ENCODE results near the gene MTA3. TPM values are rescaled to one million over a fixed set of nuclear protein-coding genes. Genes with fewer than 3 reads are reported as not detected.
"Not testable (repeated sequence)": the region's sequence is repeated elsewhere in the genome, so short reads cannot be mapped to it uniquely, and the experiment has no call there.

MTA3 gene
- total RNA-seq, 1 experiment from 2014 or later: 21.0 TPM

DNA sequence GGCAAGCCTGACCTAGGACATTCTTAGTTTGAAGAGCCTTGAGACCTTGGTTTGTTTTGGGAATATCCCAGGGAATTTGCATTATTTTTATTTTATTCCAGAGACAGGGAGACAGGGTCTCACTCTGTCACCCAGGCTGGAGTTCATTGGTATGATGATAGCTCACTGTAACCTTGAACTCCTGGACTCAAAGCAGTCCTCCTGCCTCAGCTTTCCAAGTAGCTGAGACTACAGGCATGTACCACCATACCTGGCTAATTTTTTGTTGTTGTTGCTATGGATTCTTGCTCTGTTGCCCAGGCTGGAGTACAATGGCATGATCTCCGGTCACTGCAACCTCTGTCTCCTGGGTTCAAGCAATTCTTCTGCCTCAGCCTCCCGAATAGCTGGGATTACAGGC, 4.8 kb downstream of the MTA3 start:
- Histone ChIP-seq H3K4me1 (replicated peaks) (peaks cover 10% of the 10 kb centered on the region), H3K9me3 (replicated peaks) (no peaks in the 10 kb centered on the region), H3K36me3 (peaks cover 29% of the 10 kb centered on the region), H3K27me3 (replicated peaks) (no peaks in the 10 kb centered on the region), H3K27ac (no peak overlapping the region), H3K4me3 (no peak overlapping the region)
- no peak for DNase-seq (ENCODE audit: low read depth in 1 of 2, low spot score in 2 of 2)

DNA sequence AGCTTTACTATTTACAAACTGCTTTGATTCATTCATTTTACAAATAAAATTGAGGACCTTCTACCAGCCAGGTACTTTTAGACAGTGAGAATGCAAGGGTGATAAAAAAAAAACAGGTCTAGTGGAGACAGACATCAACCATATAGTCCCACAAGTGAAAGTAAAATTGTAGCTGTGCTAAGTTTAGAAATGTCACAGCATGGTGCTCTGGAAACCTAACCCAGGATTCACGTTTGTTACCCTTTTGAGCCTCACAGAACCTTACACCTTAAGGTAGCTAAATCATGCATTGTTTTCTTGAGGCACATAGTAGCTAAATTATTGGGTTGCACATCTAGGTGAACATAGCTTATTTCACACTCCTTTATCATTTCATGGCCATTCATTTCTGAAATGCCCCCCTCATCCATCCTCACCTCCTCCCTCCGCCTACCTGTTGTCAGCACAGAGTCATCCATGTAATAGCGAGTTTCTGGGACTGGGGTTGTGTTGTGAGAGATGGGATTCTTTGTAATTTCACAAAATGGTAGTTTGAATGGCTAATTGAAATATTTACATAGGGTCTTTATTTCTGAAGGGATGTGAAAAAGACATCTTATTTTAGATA, 7.1 kb downstream of the MTA3 start:
- Histone ChIP-seq H3K9me3 (replicated peaks) (no peaks in the 10 kb centered on the region), H3K36me3 (peaks cover 41% of the 10 kb centered on the region), H3K4me3 (no peak overlapping the region), H3K27me3 (replicated peaks) (no peaks in the 10 kb centered on the region), H3K27ac (no peak overlapping the region), H3K4me1 (replicated peaks) (no peaks in the 10 kb centered on the region)
- DNase-seq (ENCODE audit: low read depth in 1 of 2, low spot score in 2 of 2): no peak

DNA sequence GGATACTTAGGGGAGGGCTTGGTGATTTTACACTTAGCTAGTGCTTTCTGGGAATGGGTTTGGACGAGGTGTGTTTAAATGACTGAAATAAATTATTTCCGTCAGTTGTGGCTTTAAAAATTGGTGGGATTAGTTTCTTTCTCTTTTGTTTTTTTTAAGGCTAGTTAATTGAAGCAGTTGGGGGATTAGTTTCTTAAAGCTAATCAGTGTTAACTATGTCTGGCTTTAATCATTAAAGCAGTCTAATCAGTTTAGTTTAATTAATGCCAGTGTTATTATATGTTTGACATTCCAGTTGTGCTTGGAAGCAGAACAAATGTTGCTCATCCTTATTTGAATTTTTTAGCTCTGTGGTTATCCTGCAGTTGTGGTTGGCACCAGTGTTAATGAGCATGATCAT, 10.2 kb downstream of the MTA3 start:
- no peak overlapping the region for H3K27ac ChIP-seq
- H3K27me3 ChIP-seq (replicated peaks): no peaks in the 10 kb centered on the region
- H3K4me3 ChIP-seq: no peak overlapping the region
- H3K4me1 ChIP-seq (replicated peaks): no peaks in the 10 kb centered on the region
- DNase-seq (ENCODE audit: low read depth in 1 of 2, low spot score in 2 of 2): no peak
- H3K9me3 ChIP-seq (replicated peaks): no peaks in the 10 kb centered on the region
- peaks cover 48% of the 10 kb centered on the region for H3K36me3 ChIP-seq

DNA sequence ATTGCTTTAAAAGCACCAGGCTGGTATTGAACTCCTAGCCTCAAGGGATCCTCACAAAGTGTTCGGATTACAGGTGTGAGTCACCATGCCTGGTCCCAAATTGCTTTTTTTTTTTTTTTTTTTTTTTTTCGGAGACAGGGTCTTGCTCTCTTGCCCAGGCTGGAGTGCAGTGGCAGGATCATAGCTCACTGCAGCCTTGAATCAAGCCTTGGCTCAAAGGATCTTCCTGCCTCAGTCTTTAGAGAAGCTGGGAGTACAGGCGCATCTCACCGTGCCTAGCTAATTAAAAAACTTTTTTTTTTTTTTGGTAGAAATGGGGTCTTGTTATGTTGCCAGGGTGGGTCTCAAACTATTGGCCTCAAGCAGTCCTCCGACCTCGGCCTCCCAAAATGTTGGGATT, 12.8 kb downstream of the MTA3 start:
- no peaks in the 10 kb centered on the region for H3K4me1 ChIP-seq (replicated peaks)
- peaks cover 31% of the 10 kb centered on the region for H3K36me3 ChIP-seq
- H3K27me3 ChIP-seq (replicated peaks): no peaks in the 10 kb centered on the region
- no peak for DNase-seq (ENCODE audit: low read depth in 1 of 2, low spot score in 2 of 2)
- no peak overlapping the region for H3K4me3 ChIP-seq
- no peak overlapping the region for H3K27ac ChIP-seq
- H3K9me3 ChIP-seq (replicated peaks): no peaks in the 10 kb centered on the region

DNA sequence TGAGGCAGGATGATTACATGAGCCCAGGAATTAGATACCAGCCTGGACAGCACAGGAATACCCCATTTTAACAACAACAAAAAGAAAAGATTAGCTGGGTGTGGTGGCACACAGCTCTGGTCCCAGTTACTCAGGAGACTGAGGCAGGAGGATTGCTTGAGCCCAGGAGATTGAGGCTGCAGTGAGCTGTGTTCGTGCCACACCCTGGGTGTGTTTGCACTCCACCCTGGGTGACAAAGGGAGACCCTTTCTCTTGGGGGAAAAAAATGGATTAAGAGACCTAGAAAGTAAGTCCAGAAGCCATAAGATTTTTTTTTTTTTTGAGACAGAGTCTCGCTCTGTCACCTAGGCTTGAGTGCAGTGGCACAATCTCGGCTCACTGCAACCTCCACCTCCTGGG, 16.2 kb downstream of the MTA3 start:
- not testable (repeated sequence) for H3K9me3 ChIP-seq (replicated peaks); H3K4me3 ChIP-seq

DNA sequence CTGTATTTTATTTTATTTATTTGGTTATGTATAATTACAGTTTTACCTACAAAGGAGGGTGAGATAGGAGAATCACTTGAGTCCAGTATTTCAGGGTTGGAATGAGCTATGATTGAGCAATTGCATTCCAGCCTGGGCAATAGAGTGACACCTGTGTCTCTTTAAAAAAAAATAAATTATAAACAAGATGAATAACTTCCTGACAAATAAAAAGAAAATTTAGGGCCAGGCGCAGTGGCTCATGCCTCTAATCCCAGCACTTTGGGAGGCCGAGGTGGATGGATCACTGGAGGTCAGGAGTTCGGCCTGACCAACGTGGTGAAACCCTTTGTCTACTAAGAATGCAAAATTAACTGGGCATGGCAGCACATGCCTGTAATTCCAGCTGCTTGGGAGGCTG, 17.3 kb downstream of the MTA3 start:
- Histone ChIP-seq H3K27me3 (replicated peaks) (no peaks in the 10 kb centered on the region), H3K9me3 (replicated peaks) (no peaks in the 10 kb centered on the region), H3K36me3 (peaks cover 12% of the 10 kb centered on the region), H3K4me1 (replicated peaks) (no peaks in the 10 kb centered on the region), H3K27ac (no peak overlapping the region), H3K4me3 (no peak overlapping the region)
- no peak for DNase-seq (ENCODE audit: low read depth in 1 of 2, low spot score in 2 of 2)

More for the DNA sequence above, 16.2 kb downstream of the MTA3 start:
- not testable (repeated sequence) for H3K4me1 ChIP-seq (replicated peaks); H3K27me3 ChIP-seq (replicated peaks); DNase-seq (ENCODE audit: low read depth in 1 of 2, low spot score in 2 of 2); H3K27ac ChIP-seq
- peaks cover 21% of the 10 kb centered on the region for H3K36me3 ChIP-seq

DNA sequence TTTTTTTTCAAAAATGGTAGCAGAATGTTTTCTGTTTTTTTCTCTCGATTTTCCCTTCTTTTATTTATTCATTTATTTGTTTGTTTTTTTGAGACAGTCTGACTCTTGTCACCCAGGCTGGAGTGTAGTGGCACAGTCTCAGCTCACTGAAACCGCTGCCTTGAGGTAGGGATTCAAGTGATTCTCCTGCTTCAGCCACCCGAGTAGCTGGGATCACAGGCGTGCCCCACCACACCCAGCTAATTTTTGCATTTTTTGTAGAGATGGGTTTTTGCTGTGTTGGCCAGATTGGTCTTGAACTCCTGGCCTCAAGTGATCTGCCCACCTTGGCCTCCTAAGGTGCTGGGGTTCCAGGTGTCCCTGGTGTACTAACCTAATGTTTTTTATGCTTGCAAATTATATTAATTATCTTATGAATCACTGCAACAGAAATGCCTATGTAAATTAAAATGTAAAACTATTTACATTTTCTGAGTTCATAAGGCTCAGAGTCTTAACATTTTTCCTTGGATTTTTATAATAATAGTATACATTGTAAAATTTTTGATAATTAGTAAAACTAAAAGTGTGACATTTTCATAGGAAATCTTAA, 19.2 kb downstream of the MTA3 start:
- Histone ChIP-seq H3K4me1 (replicated peaks) (no peaks in the 10 kb centered on the region), H3K27ac (no peak overlapping the region), H3K9me3 (replicated peaks) (no peaks in the 10 kb centered on the region), H3K36me3 (peaks cover 5% of the 10 kb centered on the region; the same call in 1 of the 2 replicates), H3K4me3 (no peak overlapping the region), H3K27me3 (replicated peaks) (no peaks in the 10 kb centered on the region)
- no peak for DNase-seq (ENCODE audit: low read depth in 1 of 2, low spot score in 2 of 2)

DNA sequence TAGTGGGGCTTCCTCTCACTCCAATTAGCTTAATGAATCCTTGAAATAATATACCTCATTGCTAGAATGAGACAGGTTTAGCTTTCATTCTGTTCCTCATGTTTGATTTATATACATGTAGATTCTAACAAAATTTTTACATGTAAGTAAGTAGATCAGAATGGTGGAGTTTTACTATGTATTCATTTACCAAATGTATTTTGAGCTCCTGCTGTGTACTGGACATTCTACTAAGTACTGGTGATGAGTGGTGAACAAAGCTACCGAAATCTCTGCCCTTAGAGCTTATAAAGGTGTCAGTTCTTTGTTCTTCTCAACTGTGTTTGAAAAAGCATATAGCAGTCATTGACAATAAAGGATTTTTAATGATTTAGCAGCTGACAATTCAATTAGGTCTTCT, 19.7 kb downstream of the MTA3 start:
- H3K27me3 ChIP-seq (replicated peaks): no peaks in the 10 kb centered on the region
- no peaks in the 10 kb centered on the region for H3K9me3 ChIP-seq (replicated peaks)
- H3K27ac ChIP-seq: no peak overlapping the region
- peaks cover 4% of the 10 kb centered on the region; the same call in 1 of the 2 replicates for H3K36me3 ChIP-seq
- no peaks in the 10 kb centered on the region for H3K4me1 ChIP-seq (replicated peaks)
- no peak overlapping the region for H3K4me3 ChIP-seq
- DNase-seq (ENCODE audit: low read depth in 1 of 2, low spot score in 2 of 2): no peak

DNA sequence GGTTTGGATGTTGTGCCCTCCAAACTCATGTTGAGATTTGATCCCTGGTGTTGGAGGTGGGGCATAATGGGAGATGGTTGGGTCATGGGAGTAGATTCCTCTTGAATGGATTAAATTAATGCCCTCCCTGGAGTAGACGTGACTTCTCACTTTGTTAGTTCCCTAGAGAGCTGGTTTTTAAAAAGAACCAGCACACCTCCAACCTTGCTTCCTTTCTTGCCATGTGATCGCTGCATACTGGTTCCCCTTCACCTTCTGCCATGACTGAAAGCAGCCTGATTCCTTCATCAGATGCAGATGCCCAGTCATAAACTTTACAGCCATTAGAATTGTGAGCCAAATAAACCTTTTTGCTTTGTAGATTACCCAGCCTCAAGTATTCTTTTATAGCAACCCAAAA, 21.7 kb downstream of the MTA3 start:
- H3K4me1 ChIP-seq (replicated peaks): no peaks in the 10 kb centered on the region
- no peak overlapping the region for H3K4me3 ChIP-seq
- DNase-seq (ENCODE audit: low read depth in 1 of 2, low spot score in 2 of 2): no peak
- 0 out of 2 replicates have a peak, but pooled peaks cover 3% of the 10 kb centered on the region for H3K36me3 ChIP-seq
- no peaks in the 10 kb centered on the region for H3K9me3 ChIP-seq (replicated peaks)
- H3K27me3 ChIP-seq (replicated peaks): no peaks in the 10 kb centered on the region
- no peak overlapping the region for H3K27ac ChIP-seq

DNA sequence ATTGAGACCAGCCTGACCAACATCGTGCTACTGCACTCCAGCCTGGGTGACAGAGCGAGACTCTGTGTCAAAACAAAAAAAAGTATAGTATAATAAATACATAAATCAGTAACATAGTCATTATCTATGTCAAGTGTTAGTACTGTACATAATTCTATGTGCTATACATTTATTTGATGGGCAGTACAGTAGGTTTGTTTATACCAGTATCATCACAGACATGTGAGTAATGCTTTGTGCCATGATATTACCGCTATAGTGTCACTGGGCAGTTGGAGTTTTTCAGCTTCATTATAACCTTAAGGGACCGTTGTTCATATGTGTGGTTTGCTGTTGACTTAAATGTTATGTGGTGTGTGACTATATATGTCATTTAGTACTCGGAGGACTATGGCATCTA, 24.9 kb downstream of the MTA3 start:
- H3K4me3 ChIP-seq: no peak overlapping the region
- DNase-seq (ENCODE audit: low read depth in 1 of 2, low spot score in 2 of 2): no peak
- H3K36me3 ChIP-seq: no peaks in the 10 kb centered on the region

DNA sequence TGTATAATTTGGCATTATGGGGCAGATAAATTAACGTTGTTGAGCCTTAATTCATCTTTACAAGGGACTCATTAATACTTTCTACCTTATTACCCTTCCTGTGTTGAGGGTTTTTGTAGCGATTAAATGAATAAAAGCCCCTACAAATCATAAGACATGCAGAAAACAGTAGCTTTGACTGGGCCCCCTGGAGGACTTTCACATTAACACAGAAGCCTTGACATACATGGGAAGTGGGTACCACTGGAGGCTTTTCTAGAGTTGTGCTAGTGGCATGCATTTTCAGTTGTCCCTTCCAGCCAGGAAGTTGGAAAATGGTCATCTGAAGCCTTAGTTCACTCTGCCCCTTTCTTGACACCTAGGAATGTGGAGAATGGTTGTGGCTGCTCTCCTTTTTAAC, 30.2 kb downstream of the MTA3 start:
- Histone ChIP-seq H3K4me1 (replicated peaks) (no peaks in the 10 kb centered on the region), H3K27ac (no peak overlapping the region), H3K9me3 (replicated peaks) (no peaks in the 10 kb centered on the region), H3K4me3 (no peak overlapping the region), H3K27me3 (replicated peaks) (no peaks in the 10 kb centered on the region), H3K36me3 (no peaks in the 10 kb centered on the region)
- no peak for DNase-seq (ENCODE audit: low read depth in 1 of 2, low spot score in 2 of 2)

More for the DNA sequence above, 24.9 kb downstream of the MTA3 start:
- Histone ChIP-seq H3K27me3 (replicated peaks) (no peaks in the 10 kb centered on the region), H3K4me1 (replicated peaks) (no peaks in the 10 kb centered on the region), H3K9me3 (replicated peaks) (no peaks in the 10 kb centered on the region), H3K27ac (no peak overlapping the region)

DNA sequence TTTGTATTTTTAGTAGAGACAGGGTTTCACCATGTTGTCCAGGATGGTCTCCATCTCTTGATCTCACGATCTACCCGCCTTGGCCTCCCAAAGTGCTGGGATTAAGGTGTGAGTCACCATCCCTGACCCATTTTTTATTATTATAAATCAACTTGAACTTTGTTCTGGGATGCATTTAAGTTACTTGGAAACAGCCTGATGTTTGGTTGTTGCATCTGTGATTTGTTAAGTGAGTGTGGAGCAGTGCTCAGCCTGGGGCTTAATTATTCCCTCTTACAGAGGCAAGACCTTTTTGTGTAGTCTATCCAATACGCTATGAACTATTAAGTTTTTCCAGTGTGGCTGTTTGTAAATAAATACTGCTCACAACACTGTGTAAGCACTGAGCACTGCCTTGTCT, 32.6 kb downstream of the MTA3 start:
- H3K27me3 ChIP-seq (replicated peaks): no peaks in the 10 kb centered on the region
- H3K4me1 ChIP-seq (replicated peaks): no peaks in the 10 kb centered on the region
- no peak for DNase-seq (ENCODE audit: low read depth in 1 of 2, low spot score in 2 of 2)
- H3K36me3 ChIP-seq: no peaks in the 10 kb centered on the region
- H3K9me3 ChIP-seq (replicated peaks): no peaks in the 10 kb centered on the region
- H3K4me3 ChIP-seq: no peak overlapping the region
- no peak overlapping the region for H3K27ac ChIP-seq

DNA sequence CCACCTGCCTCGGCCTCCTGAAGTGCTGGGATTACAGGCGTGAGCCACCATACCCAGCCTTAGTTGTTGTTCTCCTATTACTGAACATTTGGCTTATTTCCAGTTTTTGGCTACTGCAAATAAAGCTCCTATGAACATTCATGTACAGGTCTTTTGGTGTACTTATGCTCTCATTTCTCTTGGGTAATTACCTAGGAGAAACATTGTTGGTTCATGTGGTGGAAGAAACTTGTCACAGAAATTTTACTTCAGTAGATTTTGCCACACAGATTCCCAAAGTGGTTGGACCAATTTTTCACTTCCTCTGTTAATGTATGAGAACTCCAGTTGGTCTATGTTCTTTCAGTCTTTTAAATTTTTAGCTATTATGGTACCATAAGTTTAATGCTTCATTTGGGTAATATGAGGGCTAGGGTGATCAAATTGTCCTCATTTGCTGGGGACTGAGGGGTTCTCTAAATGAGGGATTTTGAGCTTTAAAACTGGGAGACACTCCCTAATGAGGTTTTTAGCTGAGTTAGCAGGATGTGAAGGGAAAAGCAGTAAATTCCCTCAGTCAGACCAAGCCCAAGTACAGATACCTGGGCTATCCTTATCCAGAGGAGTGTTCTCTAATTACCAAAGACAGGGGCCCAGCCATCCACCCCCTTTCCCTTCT, 33.9 kb downstream of the MTA3 start:
- H3K36me3 ChIP-seq: no peaks in the 10 kb centered on the region
- no peak overlapping the region for H3K4me3 ChIP-seq
- no peaks in the 10 kb centered on the region for H3K27me3 ChIP-seq (replicated peaks)
- no peaks in the 10 kb centered on the region for H3K9me3 ChIP-seq (replicated peaks)
- no peak for DNase-seq (ENCODE audit: low read depth in 1 of 2, low spot score in 2 of 2)
- H3K27ac ChIP-seq: no peak overlapping the region
- no peaks in the 10 kb centered on the region for H3K4me1 ChIP-seq (replicated peaks)

DNA sequence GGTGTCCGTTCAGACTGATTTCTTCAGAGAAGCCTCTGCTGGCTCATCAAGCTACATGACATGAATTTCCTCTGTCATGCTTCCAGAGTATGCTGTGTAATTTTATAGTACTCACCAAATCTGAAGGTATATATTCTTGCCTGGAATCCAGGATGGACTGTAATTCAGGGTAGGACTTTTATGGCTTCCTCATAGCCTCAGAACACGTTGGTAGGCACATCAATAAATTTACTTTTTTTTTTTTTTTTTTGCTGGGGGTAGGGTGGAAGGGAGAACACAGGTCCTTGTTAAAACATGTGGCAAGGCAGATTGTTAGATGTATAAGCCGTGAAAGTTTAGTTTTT, 34.4 kb downstream of the MTA3 start:
- no peaks in the 10 kb centered on the region for H3K4me1 ChIP-seq (replicated peaks)
- no peak for DNase-seq (ENCODE audit: low read depth in 1 of 2, low spot score in 2 of 2)
- no peak overlapping the region for H3K4me3 ChIP-seq
- H3K27me3 ChIP-seq (replicated peaks): no peaks in the 10 kb centered on the region
- no peak overlapping the region for H3K27ac ChIP-seq
- no peaks in the 10 kb centered on the region for H3K36me3 ChIP-seq
- no peaks in the 10 kb centered on the region for H3K9me3 ChIP-seq (replicated peaks)

Measured in SJSA1 (cell line).